DND-41 (cell line): ENCODE data around the gene JUN.

Source experiments
- EZH2 ChIP-seq: IDR thresholded peaks from 3 replicates; pipeline ENCODE4 v1.6.1; 2012; ENCODE audit warnings: borderline replicate concordance, low read depth, mild to moderate bottlenecking, moderate library complexity, low read length, inconsistent platforms; ENCODE audit not compliant: severe bottlenecking
- TF ChIP-seq, protein P1 (sequence below): IDR thresholded peaks from 2 replicates; pipeline ENCODE4 v1.5.1; 2012; ENCODE audit warnings: borderline replicate concordance, low read length, moderate library complexity, mild to moderate bottlenecking; ENCODE audit not compliant: poor library complexity, severe bottlenecking; ENCODE audit errors: extremely low read depth

DNA sequence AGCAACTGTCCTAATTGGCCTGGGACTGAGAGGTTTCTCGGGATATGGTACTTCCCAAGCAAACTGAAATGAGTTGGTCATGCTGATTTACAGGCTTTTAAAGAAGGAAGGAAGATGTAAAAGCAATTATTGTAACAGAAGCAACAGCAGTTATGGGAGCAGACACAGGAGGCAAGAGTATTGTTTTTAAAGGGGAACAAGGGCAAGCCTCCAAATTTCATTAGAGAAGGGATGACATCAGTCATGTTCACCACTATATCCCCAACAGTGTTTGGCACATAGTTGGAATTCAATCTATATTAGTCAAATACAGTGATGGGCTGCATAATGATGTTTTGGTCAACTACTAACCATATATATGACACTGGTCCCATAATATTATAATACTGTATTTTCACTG, 46.0 kb upstream of the JUN start:
- TF ChIP-seq, protein P1, sequence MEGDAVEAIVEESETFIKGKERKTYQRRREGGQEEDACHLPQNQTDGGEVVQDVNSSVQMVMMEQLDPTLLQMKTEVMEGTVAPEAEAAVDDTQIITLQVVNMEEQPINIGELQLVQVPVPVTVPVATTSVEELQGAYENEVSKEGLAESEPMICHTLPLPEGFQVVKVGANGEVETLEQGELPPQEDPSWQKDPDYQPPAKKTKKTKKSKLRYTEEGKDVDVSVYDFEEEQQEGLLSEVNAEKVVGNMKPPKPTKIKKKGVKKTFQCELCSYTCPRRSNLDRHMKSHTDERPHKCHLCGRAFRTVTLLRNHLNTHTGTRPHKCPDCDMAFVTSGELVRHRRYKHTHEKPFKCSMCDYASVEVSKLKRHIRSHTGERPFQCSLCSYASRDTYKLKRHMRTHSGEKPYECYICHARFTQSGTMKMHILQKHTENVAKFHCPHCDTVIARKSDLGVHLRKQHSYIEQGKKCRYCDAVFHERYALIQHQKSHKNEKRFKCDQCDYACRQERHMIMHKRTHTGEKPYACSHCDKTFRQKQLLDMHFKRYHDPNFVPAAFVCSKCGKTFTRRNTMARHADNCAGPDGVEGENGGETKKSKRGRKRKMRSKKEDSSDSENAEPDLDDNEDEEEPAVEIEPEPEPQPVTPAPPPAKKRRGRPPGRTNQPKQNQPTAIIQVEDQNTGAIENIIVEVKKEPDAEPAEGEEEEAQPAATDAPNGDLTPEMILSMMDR = no peak
- TF ChIP-seq EZH2 = no peak
